IMR-90 (cell line): ENCODE measurements around the gene ADH1A. TPM values are rescaled to one million over a fixed set of nuclear protein-coding genes. Genes with fewer than 3 reads are reported as not detected.

ENCODE experiments used
- ATAC-seq: fragments of 200-7000 bp; cut with Tn5 transposase; 2 replicates; pipeline ENCODE4 v1.9.1; 2020; ENCODE audit warnings: low read depth, mild to moderate bottlenecking, moderate library complexity
- BruUV-seq: library from RNA; stranded (reverse); fragments of 400-500 nt; replicated peaks from 2 replicates; lab custom pipeline; 2021; lab: Mats Ljungman, UMichigan
- CTCF ChIA-PET: fragments of 300-600 bp; formaldehyde crosslinking; extraction: SDS; loops from one replicate; lab custom pipeline; 2021; ENCODE audit warnings: antibody characterized with exemption; lab: Yijun Ruan, JAX
- POLR2A ChIA-PET: fragments of 300-600 bp; sonication (Branson Sonifier 250); formaldehyde crosslinking; loops from one replicate; lab custom pipeline; 2022; ENCODE audit warnings: antibody characterized with exemption; ENCODE audit not compliant: unreplicated experiment; lab: Charles Lee
- DNase-seq: peaks from one replicate; pipeline ENCODE4 v3.0.0; 2013
- H2AFZ ChIP-seq: replicated peaks from 2 replicates; pipeline ENCODE3; 2013; ENCODE audit warnings: low read length, mild to moderate bottlenecking; ENCODE audit not compliant: poor library complexity
- H2AK5ac ChIP-seq: 2 replicates; pipeline ENCODE4 v1.6.1; 2013; ENCODE audit warnings: low read depth, low read length, inconsistent platforms
- H2AK9ac ChIP-seq: replicated peaks from 2 replicates; pipeline ENCODE3; 2013; ENCODE audit warnings: mild to moderate bottlenecking, low read depth, low read length, moderate library complexity; ENCODE audit not compliant: poor library complexity
- H2BK120ac ChIP-seq: 2 replicates; pipeline ENCODE4 v1.6.1; 2013; ENCODE audit warnings: low read depth, low read length, inconsistent platforms
- H2BK15ac ChIP-seq: 3 replicates; pipeline ENCODE4 v1.6.1; 2013; ENCODE audit warnings: low read depth, low read length, inconsistent platforms
- H2BK20ac ChIP-seq: 2 replicates; pipeline ENCODE4 v1.6.1; 2013; ENCODE audit warnings: low read depth, mild to moderate bottlenecking, inconsistent platforms, low read length, moderate library complexity
- H2BK5ac ChIP-seq: 2 replicates; pipeline ENCODE4 v1.6.1; 2013; ENCODE audit warnings: mild to moderate bottlenecking, low read depth, low read length, inconsistent platforms; ENCODE audit not compliant: poor library complexity, severe bottlenecking
- H3K14ac ChIP-seq: replicated peaks from 2 replicates; pipeline ENCODE4 v1.6.1; 2013; ENCODE audit warnings: low read depth, low read length, inconsistent platforms
- H3K18ac ChIP-seq: 2 replicates; pipeline ENCODE4 v1.6.1; 2013; ENCODE audit warnings: low read depth, low read length, control low read depth
- H3K23ac ChIP-seq: 2 replicates; pipeline ENCODE4 v1.6.1; 2013; ENCODE audit warnings: low read depth, low read length, inconsistent platforms
- H3K27ac ChIP-seq: 2 replicates; pipeline ENCODE4 v1.5.1; 2013; ENCODE audit warnings: mild to moderate bottlenecking, control low read depth, low read length; ENCODE audit not compliant: insufficient read depth
- H3K27me3 ChIP-seq: 2 replicates; pipeline ENCODE4 v1.6.1; 2013; ENCODE audit warnings: low read length; ENCODE audit not compliant: control insufficient read depth, insufficient read depth
- H3K36me3 ChIP-seq: 2 replicates; pipeline ENCODE4 v1.6.1; 2013; ENCODE audit warnings: low read length, mixed read lengths; ENCODE audit not compliant: control insufficient read depth, insufficient read depth
- H3K4ac ChIP-seq: 2 replicates; pipeline ENCODE4 v1.6.1; 2013; ENCODE audit warnings: low read depth, low read length, inconsistent platforms
- H3K4me1 ChIP-seq: 2 replicates; pipeline ENCODE4 v1.6.1; 2013; ENCODE audit warnings: low read length, mixed read lengths; ENCODE audit not compliant: control insufficient read depth, insufficient read depth
- H3K4me2 ChIP-seq: 2 replicates; pipeline ENCODE4 v1.6.1; 2013; ENCODE audit warnings: low read depth, mild to moderate bottlenecking, control low read depth, low read length, moderate library complexity
- H3K4me3 ChIP-seq: 2 replicates; pipeline ENCODE4 v1.5.1; 2013; ENCODE audit warnings: low read depth, mild to moderate bottlenecking, control low read depth, low read length, moderate library complexity; ENCODE audit not compliant: insufficient read depth
- H3K56ac ChIP-seq: 2 replicates; pipeline ENCODE4 v1.6.1; 2013; ENCODE audit warnings: low read length, inconsistent platforms; ENCODE audit not compliant: insufficient read depth; ENCODE audit errors: extremely low read depth
- H3K79me1 ChIP-seq, 2 experiments: 2 replicates each; pipeline ENCODE4 v1.6.1; 2013; ENCODE audit warnings: low read length in 2 of 2, inconsistent platforms in 1 of 2, low read depth in 1 of 2
- H3K9ac ChIP-seq: 2 replicates; pipeline ENCODE4 v1.6.1; 2013; ENCODE audit warnings: low read depth, low read length, control low read depth
- H3K9me1 ChIP-seq: 2 replicates; pipeline ENCODE4 v1.6.1; 2013; ENCODE audit warnings: low read length, inconsistent platforms; ENCODE audit not compliant: insufficient read depth
- H3K9me3 ChIP-seq: 2 replicates; pipeline ENCODE4 v1.6.1; 2013; ENCODE audit warnings: low read length; ENCODE audit not compliant: control insufficient read depth, insufficient read depth
- H4K20me1 ChIP-seq: 2 replicates; pipeline ENCODE4 v1.6.1; 2013; ENCODE audit warnings: low read length, inconsistent platforms; ENCODE audit not compliant: insufficient read depth
- H4K5ac ChIP-seq: 2 replicates; pipeline ENCODE4 v1.6.1; 2013; ENCODE audit warnings: mild to moderate bottlenecking, low read depth, low read length, control low read depth
- H4K8ac ChIP-seq, 2 experiments: 2 replicates each; pipeline ENCODE4 v1.6.1; 2013; ENCODE audit warnings: low read depth in 2 of 2, low read length in 2 of 2, control low read depth in 1 of 2, inconsistent platforms in 1 of 2
- H4K91ac ChIP-seq: 2 replicates; pipeline ENCODE4 v1.6.1; 2013; ENCODE audit warnings: low read depth, low read length, inconsistent platforms; ENCODE audit not compliant: insufficient read depth
- SMC3 ChIP-seq: fragments of 150-350 bp; IDR thresholded peaks from 2 replicates; pipeline ENCODE4 v1.6.1; 2016; ENCODE audit warnings: low read depth, mild to moderate bottlenecking, antibody characterized with exemption, low read length, moderate library complexity
- WGBS, 2 experiments: methylation state at CpG; one replicate each; pipeline versions ENCODE4 v1.1.5 to v1.1.7; 2013; ENCODE audit warnings: missing lambda C conversion rate in 2 of 2; ENCODE audit not compliant: insufficient read length in 1 of 2; ENCODE audit errors: extremely low coverage in 2 of 2; 5-methylcytosine and 5-hydroxymethylcytosine counted together
- dilution Hi-C: fragments of 300-500 bp; cut with HindIII; formaldehyde crosslinking; loops from one replicate; pipeline ENCODE4 v1.14.3; 2018; ENCODE audit warnings: low sequenced_read_pairs; ENCODE audit not compliant: unreplicated experiment
- in situ Hi-C: fragments of 300-500 bp; cut with MboI; formaldehyde crosslinking; loops from 3 replicates; pipeline ENCODE4 v1.14.3; 2019; ENCODE audit warnings: low sequenced_read_pairs, inconsistent platforms, mixed read lengths
- intact Hi-C: fragments of 100-400 bp; cut with micrococcal nuclease; formaldehyde crosslinking; loops from 2 replicates; pipeline ENCODE4 v1.10.0; 2022
- polyA plus RNA-seq, 3 experiments: library from polyadenylated mRNA; depleted of rRNA; stranded (reverse); fragments of >200 nt; gene quantifications; 2 replicates each; pipeline ENCODE4 v1.2.3, GENCODE V29; 2012; ENCODE audit warnings: low replicate concordance in 1 of 3
- total RNA-seq: library from RNA; depleted of rRNA; stranded (reverse); fragments of >200 nt; gene quantifications from 2 replicates; pipeline ENCODE4 v1.2.3, GENCODE V29; 2012
- TF ChIP-seq, protein P1 (sequence below): fragments of 150-350 bp; IDR thresholded peaks from 2 replicates; pipeline ENCODE4 v1.6.1; 2017; ENCODE audit warnings: mild to moderate bottlenecking, antibody characterized with exemption, low read length, low read depth

The ADH1A gene
- total and polyA plus RNA-seq, 2 of the 4 experiments (the other 2 are of a cell fraction): not detected

DNA sequence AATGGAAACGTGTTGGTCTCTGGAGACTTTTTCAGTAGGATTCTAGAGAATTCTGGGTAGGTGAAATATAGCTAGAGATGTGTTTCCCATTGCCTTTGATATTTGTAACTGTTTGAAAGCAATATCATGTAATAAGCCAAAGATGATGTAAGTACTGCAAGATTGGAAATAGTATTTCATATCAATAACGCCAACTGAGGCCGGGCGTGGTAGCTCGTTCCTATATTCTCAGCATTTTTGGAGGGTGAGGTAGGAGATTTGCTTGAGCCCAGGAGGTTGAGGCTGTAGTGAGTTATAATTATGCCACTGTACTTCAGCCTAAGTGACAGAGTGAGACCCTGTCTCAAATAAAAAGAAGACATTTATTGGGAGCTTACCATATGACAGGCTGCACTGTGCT, 9.5 kb downstream of the ADH1A start:
- whole genome bisulfite sequencing, 2 experiments: 100% methylated on average over 1 of the region's 5 CpGs; no CpG with 5 or more reads in 1 of the 2 experiments
- no peak overlapping the region for H3K14ac ChIP-seq
- no peak overlapping the region for H3K56ac ChIP-seq
- no peaks in the 10 kb centered on the region for H3K9me3 ChIP-seq
- H2BK15ac ChIP-seq: no peak overlapping the region
- H3K79me1 ChIP-seq: no peaks in the 10 kb centered on the region
- ChIA-PET POLR2A (no interaction called here), CTCF (no interaction called here)
- H2BK5ac ChIP-seq: no peak overlapping the region
- no peak overlapping the region for H2BK20ac ChIP-seq
- no peak overlapping the region for H2AK9ac ChIP-seq
- intact Hi-C loops: no loop called here
- TF ChIP-seq SMC3: no peak
- TF ChIP-seq, protein P1, sequence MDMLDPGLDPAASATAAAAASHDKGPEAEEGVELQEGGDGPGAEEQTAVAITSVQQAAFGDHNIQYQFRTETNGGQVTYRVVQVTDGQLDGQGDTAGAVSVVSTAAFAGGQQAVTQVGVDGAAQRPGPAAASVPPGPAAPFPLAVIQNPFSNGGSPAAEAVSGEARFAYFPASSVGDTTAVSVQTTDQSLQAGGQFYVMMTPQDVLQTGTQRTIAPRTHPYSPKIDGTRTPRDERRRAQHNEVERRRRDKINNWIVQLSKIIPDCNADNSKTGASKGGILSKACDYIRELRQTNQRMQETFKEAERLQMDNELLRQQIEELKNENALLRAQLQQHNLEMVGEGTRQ: no peak
- no peak overlapping the region for H3K23ac ChIP-seq
- no peaks in the 10 kb centered on the region for H4K20me1 ChIP-seq
- no peak overlapping the region for H4K8ac ChIP-seq
- no peak overlapping the region for H4K5ac ChIP-seq
- H3K27ac ChIP-seq: no peak overlapping the region
- DNase-seq (no peak), ATAC-seq (no peak)
- in situ Hi-C loops: no loop called here
- H3K4me3 ChIP-seq: no peak overlapping the region
- no peaks in the 10 kb centered on the region for H3K27me3 ChIP-seq
- H2AK5ac ChIP-seq: no peak overlapping the region
- no peak overlapping the region for H4K91ac ChIP-seq
- no peak overlapping the region for H3K9ac ChIP-seq
- H3K4ac ChIP-seq: no peak overlapping the region
- no peak overlapping the region for H2BK120ac ChIP-seq
- H3K36me3 ChIP-seq: no peaks in the 10 kb centered on the region
- H3K4me1 ChIP-seq: no peaks in the 10 kb centered on the region
- H3K4me2 ChIP-seq: no peak overlapping the region
- no peak overlapping the region for H3K18ac ChIP-seq
- no TSS peak for BruUV-seq
- dilution Hi-C loops: no loop called here
- no peaks in the 10 kb centered on the region for H3K9me1 ChIP-seq
- no peak overlapping the region for H2AFZ ChIP-seq
